GM18505 (cell line): ENCODE results near the gene FAM241A.

Experiments
- ATAC-seq: cut with Tn5 transposase; IDR thresholded peaks from one replicate; pipeline ENCODE4 v1.9.1; 2021; ENCODE audit not compliant: unreplicated experiment
- POLR2A ChIP-seq: IDR thresholded peaks from 4 replicates; pipeline ENCODE4 v1.6.1; 2011; ENCODE audit warnings: borderline replicate concordance; ENCODE audit not compliant: insufficient read depth, insufficient read length; ENCODE audit errors: extremely low read depth

FAM241A gene

GRCh38 chr4:112230879-112231778 is 85.9 kb downstream of the FAM241A start:
- TF ChIP-seq POLR2A, result no peak
- ATAC-seq, result peak; percentile 89

DNA sequence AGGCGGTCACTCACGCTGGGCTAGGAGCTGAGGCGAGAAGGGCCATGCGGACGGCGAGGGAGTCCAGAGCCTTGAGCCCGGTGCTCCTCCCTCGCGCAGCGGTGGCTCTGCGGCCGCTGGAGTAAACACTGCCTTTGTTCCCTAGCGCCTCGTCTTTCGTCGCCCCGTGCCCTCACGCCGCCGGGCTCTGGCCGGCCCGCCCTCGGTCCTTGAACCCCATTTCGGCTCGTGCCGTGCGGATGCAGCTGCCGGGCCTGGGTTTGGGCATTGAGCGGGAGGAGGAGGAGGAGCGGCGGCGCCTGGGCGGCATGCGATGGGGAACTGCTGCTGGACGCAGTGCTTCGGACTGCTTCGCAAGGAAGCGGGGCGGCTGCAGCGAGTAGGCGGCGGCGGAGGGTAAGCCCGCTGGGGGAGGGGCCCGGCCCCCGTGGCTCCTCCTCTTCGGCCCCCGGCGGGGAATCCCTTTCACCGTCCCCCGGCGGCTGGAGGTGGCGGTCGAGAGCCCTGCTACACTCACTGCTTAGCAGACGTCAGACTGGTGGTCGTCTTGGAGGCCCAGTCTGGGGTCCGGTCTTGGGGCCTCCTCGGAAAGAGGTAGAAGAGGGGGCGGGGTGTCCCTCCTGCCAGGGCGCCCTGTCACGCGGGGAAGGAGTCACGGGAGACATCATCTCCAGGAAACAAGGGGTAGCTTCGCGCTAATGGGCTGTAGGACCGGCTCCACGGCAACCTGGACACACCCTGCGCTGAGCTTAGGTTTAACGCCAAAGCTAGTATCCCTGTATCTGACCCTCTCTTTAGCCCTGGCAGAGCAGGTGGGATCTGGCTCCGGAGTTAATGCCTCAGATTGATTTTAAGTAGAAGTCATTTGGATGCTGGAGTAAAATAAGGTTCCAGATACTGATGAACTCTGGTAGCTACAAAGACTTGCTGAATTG is 86.8 kb downstream of the FAM241A start, which contains the start of gene AP1AR:
TSS of gene AP1AR (plus strand) at position 9 of the 935 bp plus-strand sequence. CDS start at position 314, 305 bp downstream.
- peak; percentile 81 for TF ChIP-seq POLR2A
- ATAC-seq, result peak; percentile 60

- ATAC-seq, result no peak
- TF ChIP-seq POLR2A, result no peak
These were observed 89.8 kb downstream of the FAM241A start for GRCh38 chr4:112234952-112235609.

GRCh38 chr4:112236040-112236439 is 90.8 kb downstream of the FAM241A start:
- ATAC-seq, result no peak
- no peak for TF ChIP-seq POLR2A

DNA sequence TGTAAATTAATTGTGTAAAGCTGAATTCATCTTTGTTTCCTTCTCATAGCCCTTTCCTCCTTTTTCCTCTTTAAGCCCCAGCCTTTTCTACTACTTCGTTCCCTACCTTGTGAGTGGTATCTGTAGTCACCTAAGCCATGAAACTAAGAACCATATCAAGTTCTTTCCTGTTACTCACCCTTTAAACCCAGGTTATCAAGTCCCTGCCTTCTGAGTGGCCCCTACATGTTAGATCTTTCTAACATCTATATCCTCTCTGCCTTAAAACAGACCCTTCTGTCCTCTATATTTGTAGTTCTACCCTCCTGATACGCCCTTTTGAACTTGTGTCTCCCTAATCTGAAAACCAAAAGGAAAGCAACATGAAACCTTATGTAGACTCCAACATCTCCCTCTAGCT is 93.6 kb downstream of the FAM241A start:
- no peak for TF ChIP-seq POLR2A
- no peak for ATAC-seq
